PC-9 (cell line): ENCODE results near the gene DCTD.

Experiments
- EZH2 ChIP-seq: fragments of 200-600 bp; sonication (generic); IDR thresholded peaks from 2 replicates; pipeline ENCODE4 v1.8.0; 2017; ENCODE audit warnings: antibody characterized with exemption, low read depth
- TF ChIP-seq, protein P1 (sequence below): fragments of 200-600 bp; sonication (generic); conservative IDR thresholded peaks from 2 replicates; pipeline ENCODE4 v1.6.1; 2017; ENCODE audit warnings: mixed run types, antibody characterized with exemption, mild to moderate bottlenecking, moderate library complexity

DNA sequence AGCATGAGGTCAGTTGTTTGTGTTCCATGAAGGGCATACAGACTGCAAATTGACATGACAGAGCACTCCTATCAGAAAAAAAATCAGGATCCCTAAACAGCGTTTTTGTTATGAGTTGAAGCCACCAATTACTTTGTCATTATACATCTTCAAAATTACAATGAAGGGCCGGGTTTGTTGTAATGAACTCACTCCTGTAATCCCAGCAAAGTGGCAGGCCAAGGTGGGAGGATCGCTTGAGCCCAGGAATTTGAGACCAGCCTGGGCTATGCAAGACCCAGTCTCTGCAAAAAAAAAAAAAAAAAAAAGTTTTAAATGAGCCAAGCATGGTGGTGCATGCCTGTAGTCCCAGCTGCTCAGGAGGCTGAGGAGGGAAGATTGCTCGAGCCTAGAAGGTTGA is 3.5 kb upstream of the DCTD start:
- TF ChIP-seq, protein P1, sequence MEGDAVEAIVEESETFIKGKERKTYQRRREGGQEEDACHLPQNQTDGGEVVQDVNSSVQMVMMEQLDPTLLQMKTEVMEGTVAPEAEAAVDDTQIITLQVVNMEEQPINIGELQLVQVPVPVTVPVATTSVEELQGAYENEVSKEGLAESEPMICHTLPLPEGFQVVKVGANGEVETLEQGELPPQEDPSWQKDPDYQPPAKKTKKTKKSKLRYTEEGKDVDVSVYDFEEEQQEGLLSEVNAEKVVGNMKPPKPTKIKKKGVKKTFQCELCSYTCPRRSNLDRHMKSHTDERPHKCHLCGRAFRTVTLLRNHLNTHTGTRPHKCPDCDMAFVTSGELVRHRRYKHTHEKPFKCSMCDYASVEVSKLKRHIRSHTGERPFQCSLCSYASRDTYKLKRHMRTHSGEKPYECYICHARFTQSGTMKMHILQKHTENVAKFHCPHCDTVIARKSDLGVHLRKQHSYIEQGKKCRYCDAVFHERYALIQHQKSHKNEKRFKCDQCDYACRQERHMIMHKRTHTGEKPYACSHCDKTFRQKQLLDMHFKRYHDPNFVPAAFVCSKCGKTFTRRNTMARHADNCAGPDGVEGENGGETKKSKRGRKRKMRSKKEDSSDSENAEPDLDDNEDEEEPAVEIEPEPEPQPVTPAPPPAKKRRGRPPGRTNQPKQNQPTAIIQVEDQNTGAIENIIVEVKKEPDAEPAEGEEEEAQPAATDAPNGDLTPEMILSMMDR = no peak
- no peak for TF ChIP-seq EZH2
